GM19463 (cell line): ENCODE results near the gene AKR1B15.
"Not testable (repeated sequence)": the region's sequence is repeated elsewhere in the genome, so short reads cannot be mapped to it uniquely, and the experiment has no call there.

Source experiments
- ATAC-seq: cut with Tn5 transposase; IDR thresholded peaks from one replicate; pipeline ENCODE4 v1.9.1; 2021; ENCODE audit warnings: mild to moderate bottlenecking, moderate library complexity; ENCODE audit not compliant: unreplicated experiment

Gene AKR1B15

GRCh38 chr7:134558370-134558769 lies 9.5 kb downstream of the AKR1B15 start:
- ATAC-seq: no peak

GRCh38 chr7:134561616-134562015 lies 12.7 kb downstream of the AKR1B15 start:
- ATAC-seq: not testable (repeated sequence)

GRCh38 chr7:134562136-134562535 lies 13.2 kb downstream of the AKR1B15 start:
- ATAC-seq: no peak

- not testable (repeated sequence) for ATAC-seq
Observed at GRCh38 chr7:134563398-134563749, 14.5 kb downstream of the AKR1B15 start.

GRCh38 chr7:134565643-134566136 lies 16.8 kb downstream of the AKR1B15 start:
- ATAC-seq: no peak

GRCh38 chr7:134567368-134567767 lies 18.5 kb downstream of the AKR1B15 start:
- ATAC-seq: no peak

GRCh38 chr7:134569962-134570361 lies 21.1 kb downstream of the AKR1B15 start:
- ATAC-seq: not testable (repeated sequence)

- no peak for ATAC-seq
Observed at GRCh38 chr7:134571101-134571500, 22.2 kb downstream of the AKR1B15 start.

GRCh38 chr7:134571746-134572461 lies 23.0 kb downstream of the AKR1B15 start:
- no peak for ATAC-seq

- ATAC-seq: no peak
Observed at GRCh38 chr7:134574322-134574721, 25.4 kb downstream of the AKR1B15 start.

GRCh38 chr7:134584290-134584689 lies 35.4 kb downstream of the AKR1B15 start:
- ATAC-seq: no peak

GRCh38 chr7:134585897-134586296 lies 37.0 kb downstream of the AKR1B15 start:
- ATAC-seq: no peak

GRCh38 chr7:134587750-134588149 lies 38.8 kb downstream of the AKR1B15 start:
- no peak for ATAC-seq

- no peak for ATAC-seq
Observed at GRCh38 chr7:134589491-134589941, 40.6 kb downstream of the AKR1B15 start.

- no peak for ATAC-seq
Observed at GRCh38 chr7:134593530-134594392, 44.9 kb downstream of the AKR1B15 start.

- ATAC-seq: no peak
Observed at GRCh38 chr7:134594877-134595276, 46.0 kb downstream of the AKR1B15 start.

- ATAC-seq: no peak
Observed at GRCh38 chr7:134599371-134599770, 50.5 kb downstream of the AKR1B15 start.

GRCh38 chr7:134601459-134601858 lies 52.5 kb downstream of the AKR1B15 start:
- no peak for ATAC-seq

GRCh38 chr7:134602881-134603451 lies 54.1 kb downstream of the AKR1B15 start:
- ATAC-seq: no peak

GRCh38 chr7:134605978-134606923 lies 57.3 kb downstream of the AKR1B15 start:
- ATAC-seq: peak; percentile 81
